GM18511 (cell line): ENCODE data around the gene GLUL.
"Not testable (repeated sequence)": the region's sequence is repeated elsewhere in the genome, so short reads cannot be mapped to it uniquely, and the experiment has no call there.

Source experiments
- ATAC-seq: cut with Tn5 transposase; IDR thresholded peaks from one replicate; pipeline ENCODE4 v1.9.1; 2021; ENCODE audit warnings: mild to moderate bottlenecking, moderate library complexity; ENCODE audit not compliant: unreplicated experiment

Gene GLUL

GRCh38 chr1:182370532-182370931 is 21.1 kb downstream of the GLUL start:
- no peak for ATAC-seq

GRCh38 chr1:182368903-182369302 is 22.7 kb downstream of the GLUL start:
- ATAC-seq: no peak

GRCh38 chr1:182368358-182368757 is 23.2 kb downstream of the GLUL start:
- no peak for ATAC-seq

- no peak for ATAC-seq
These were observed 23.7 kb downstream of the GLUL start for GRCh38 chr1:182367926-182368325.

- no peak for ATAC-seq
These were observed 25.0 kb downstream of the GLUL start for GRCh38 chr1:182366596-182366995.

- no peak for ATAC-seq
These were observed 31.9 kb downstream of the GLUL start for GRCh38 chr1:182359645-182360044.

GRCh38 chr1:182357913-182358312 is 33.7 kb downstream of the GLUL start:
- no peak for ATAC-seq

GRCh38 chr1:182357171-182357570 is 34.4 kb downstream of the GLUL start:
- no peak for ATAC-seq

- ATAC-seq: no peak
These were observed 35.9 kb downstream of the GLUL start for GRCh38 chr1:182355723-182356098.

GRCh38 chr1:182351790-182352364 is 39.7 kb downstream of the GLUL start:
- ATAC-seq: no peak

GRCh38 chr1:182350839-182351238 is 40.8 kb downstream of the GLUL start:
- no peak for ATAC-seq

GRCh38 chr1:182348961-182349747 is 42.4 kb downstream of the GLUL start:
- no peak for ATAC-seq

GRCh38 chr1:182347019-182347418 is 44.6 kb downstream of the GLUL start:
- ATAC-seq: no peak

GRCh38 chr1:182340233-182341058 is 51.1 kb downstream of the GLUL start:
- no peak for ATAC-seq

- ATAC-seq: no peak
These were observed 51.9 kb downstream of the GLUL start for GRCh38 chr1:182339684-182340083.

GRCh38 chr1:182338806-182339370 is 52.7 kb downstream of the GLUL start:
- ATAC-seq: no peak

- no peak for ATAC-seq
These were observed 53.6 kb downstream of the GLUL start for GRCh38 chr1:182337736-182338571.

GRCh38 chr1:182335771-182336566 is 55.6 kb downstream of the GLUL start:
- ATAC-seq: no peak

- ATAC-seq: not testable (repeated sequence)
These were observed 58.5 kb downstream of the GLUL start for GRCh38 chr1:182333071-182333571.
